HepG2 (cell line): ENCODE data around the gene VIT. TPM values are rescaled to one million over a fixed set of nuclear protein-coding genes. Genes with fewer than 3 reads are reported as not detected.

Source experiments
- ARID5B ChIP-seq: IDR thresholded peaks from 2 replicates; pipeline ENCODE4 v1.4.0; 2020; ENCODE audit warnings: mild to moderate bottlenecking, missing genetic modification reagents
- ASH2L ChIP-seq: fragments of 300-600, 200-600 bp; sonication (generic); IDR thresholded peaks from 2 replicates; pipeline ENCODE4 v1.7.0; 2017; ENCODE audit warnings: low read depth, mild to moderate bottlenecking, moderate library complexity, mixed read lengths, low read length; ENCODE audit not compliant: insufficient read length
- BCL6 ChIP-seq: IDR thresholded peaks from 2 replicates; pipeline ENCODE4 v1.6.1; 2016; ENCODE audit warnings: missing genetic modification reagents, missing compliant biosample characterization
- EP300 ChIP-seq, 3 experiments: sonication (generic) in 1 of 3; formaldehyde crosslinking in 1 of 3; IDR thresholded peaks; 2 replicates each; pipeline versions ENCODE4 v1.5.1 to v1.6.1; 2011 to 2020; ENCODE audit warnings: low read depth in 2 of 3, low read length in 2 of 3, borderline replicate concordance in 1 of 3, improper control_type of control experiment in 1 of 3, mild to moderate bottlenecking in 1 of 3, missing genetic modification reagents in 1 of 3, moderate library complexity in 1 of 3
- FOSL2 ChIP-seq: sonication (generic); formaldehyde crosslinking; IDR thresholded peaks from 2 replicates; pipeline ENCODE4 v1.4.0; 2020; ENCODE audit warnings: missing genetic modification reagents
- RAD51 ChIP-seq: fragments of 450-650 bp; IDR thresholded peaks from 2 replicates; pipeline ENCODE4 v1.6.1; 2016; ENCODE audit warnings: borderline replicate concordance
- ZNF142 ChIP-seq: sonication (generic); formaldehyde crosslinking; IDR thresholded peaks from 2 replicates; pipeline ENCODE4 v1.4.0; 2020; ENCODE audit warnings: missing genetic modification reagents
- ZNF839 ChIP-seq: sonication (generic); formaldehyde crosslinking; IDR thresholded peaks from 2 replicates; pipeline ENCODE4 v1.4.0; 2020; ENCODE audit warnings: missing genetic modification reagents, mild to moderate bottlenecking, borderline replicate concordance
- polyA plus RNA-seq, 8 experiments: library from polyadenylated mRNA; depleted of rRNA in 3 of 8; stranded (reverse) in 7 of 8; unstranded in 1 of 8; fragments of >200 nt; fragmentation: Illumina TruSeq in 4 of 8; extraction: Trizol in 4 of 8; gene quantifications; 2 replicates each; pipeline versions ENCODE4 v1.2.1 to v1.2.3, GENCODE V29; 2011 to 2016; ENCODE audit warnings: low read depth in 4 of 8, missing spikeins in 1 of 8, mixed read lengths in 1 of 8; ENCODE audit not compliant: insufficient read depth in 1 of 8
- total RNA-seq, 5 experiments: library from RNA; depleted of rRNA; stranded (reverse); fragments of >200 nt; fragmentation: Illumina TruSeq; extraction: Trizol; gene quantifications; 2 replicates each; pipeline ENCODE4 v1.2.3, GENCODE V29; 2016; ENCODE audit warnings: low read depth in 1 of 5
- TF ChIP-seq, protein P1 (sequence below): sonication (generic); formaldehyde crosslinking; IDR thresholded peaks from 2 replicates; pipeline ENCODE4 v1.4.0; 2020; ENCODE audit warnings: missing genetic modification reagents, borderline replicate concordance
- TF ChIP-seq, protein P2 (sequence below): IDR thresholded peaks from 2 replicates; pipeline ENCODE4 v1.6.1; 2016; ENCODE audit warnings: mild to moderate bottlenecking

The VIT gene
- total and polyA plus RNA-seq, 2 of the 13 experiments (the other 11 are each of a cell fraction or from before 2014, with no cell fraction given) = not detected

DNA sequence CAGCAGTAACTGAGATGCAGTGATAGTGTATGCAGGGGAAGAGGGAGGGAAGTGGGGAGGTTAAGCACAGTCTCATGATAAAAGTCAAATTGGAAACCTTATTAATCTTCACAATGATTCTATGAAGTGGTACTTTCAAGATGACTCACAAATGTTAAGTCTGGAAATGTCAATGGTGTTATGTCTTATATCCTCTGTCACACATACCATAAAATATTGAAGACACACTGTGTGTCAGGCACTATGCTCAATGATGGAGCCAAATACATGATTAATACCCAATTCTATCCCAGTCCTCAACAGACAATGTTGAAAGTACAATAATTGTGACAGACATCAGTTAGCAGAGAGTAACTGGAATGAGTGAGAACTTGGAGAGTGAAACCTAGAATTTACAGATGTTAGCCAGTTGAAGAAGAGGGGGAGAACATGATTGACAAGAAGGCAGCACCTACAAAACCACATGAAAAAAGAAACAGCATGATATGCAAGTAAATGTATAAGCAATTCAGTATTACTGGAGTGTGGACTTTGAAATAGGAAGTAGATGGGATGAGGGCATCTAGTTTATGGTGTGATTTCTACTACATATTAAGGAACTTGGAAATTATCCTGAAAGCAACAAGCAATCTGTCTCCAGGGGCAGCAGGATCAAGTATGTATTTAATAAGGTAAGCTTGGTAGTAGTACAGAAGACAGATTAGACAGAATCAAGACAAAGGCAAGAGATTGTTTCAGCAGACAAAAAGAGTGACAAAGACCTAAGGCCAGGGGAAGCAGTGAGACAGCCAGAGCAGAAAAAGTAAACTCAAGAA lies 162.3 kb downstream of the VIT start (continued):
- TF ChIP-seq ZNF142 (CRISPR knock-in tag) = peak; percentile 80; the same call in 1 of the 2 replicates
- no peak for TF ChIP-seq ZNF839 (CRISPR knock-in tag)
- TF ChIP-seq RAD51 = no peak
- peak in 1 of 2 experiments; percentile 56; a peak in 2 of 4 replicates for TF ChIP-seq EP300 (IDR thresholded peaks at IDR 0.05; ENCODE audit: low read depth in 2 of 2, low read length in 2 of 2)
- no peak for TF ChIP-seq EP300 (CRISPR knock-in tag; IDR thresholded peaks at IDR 0.05; ENCODE audit: borderline replicate concordance)
- TF ChIP-seq, protein P1, sequence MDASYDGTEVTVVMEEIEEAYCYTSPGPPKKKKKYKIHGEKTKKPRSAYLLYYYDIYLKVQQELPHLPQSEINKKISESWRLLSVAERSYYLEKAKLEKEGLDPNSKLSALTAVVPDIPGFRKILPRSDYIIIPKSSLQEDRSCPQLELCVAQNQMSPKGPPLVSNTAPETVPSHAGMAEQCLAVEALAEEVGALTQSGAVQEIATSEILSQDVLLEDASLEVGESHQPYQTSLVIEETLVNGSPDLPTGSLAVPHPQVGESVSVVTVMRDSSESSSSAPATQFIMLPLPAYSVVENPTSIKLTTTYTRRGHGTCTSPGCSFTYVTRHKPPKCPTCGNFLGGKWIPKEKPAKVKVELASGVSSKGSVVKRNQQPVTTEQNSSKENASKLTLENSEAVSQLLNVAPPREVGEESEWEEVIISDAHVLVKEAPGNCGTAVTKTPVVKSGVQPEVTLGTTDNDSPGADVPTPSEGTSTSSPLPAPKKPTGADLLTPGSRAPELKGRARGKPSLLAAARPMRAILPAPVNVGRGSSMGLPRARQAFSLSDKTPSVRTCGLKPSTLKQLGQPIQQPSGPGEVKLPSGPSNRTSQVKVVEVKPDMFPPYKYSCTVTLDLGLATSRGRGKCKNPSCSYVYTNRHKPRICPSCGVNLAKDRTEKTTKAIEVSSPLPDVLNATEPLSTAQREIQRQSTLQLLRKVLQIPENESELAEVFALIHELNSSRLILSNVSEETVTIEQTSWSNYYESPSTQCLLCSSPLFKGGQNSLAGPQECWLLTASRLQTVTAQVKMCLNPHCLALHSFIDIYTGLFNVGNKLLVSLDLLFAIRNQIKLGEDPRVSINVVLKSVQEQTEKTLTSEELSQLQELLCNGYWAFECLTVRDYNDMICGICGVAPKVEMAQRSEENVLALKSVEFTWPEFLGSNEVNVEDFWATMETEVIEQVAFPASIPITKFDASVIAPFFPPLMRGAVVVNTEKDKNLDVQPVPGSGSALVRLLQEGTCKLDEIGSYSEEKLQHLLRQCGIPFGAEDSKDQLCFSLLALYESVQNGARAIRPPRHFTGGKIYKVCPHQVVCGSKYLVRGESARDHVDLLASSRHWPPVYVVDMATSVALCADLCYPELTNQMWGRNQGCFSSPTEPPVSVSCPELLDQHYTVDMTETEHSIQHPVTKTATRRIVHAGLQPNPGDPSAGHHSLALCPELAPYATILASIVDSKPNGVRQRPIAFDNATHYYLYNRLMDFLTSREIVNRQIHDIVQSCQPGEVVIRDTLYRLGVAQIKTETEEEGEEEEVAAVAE (CRISPR knock-in tag) = no peak
- TF ChIP-seq BCL6 (CRISPR knock-in tag) = 0 out of 2 replicates have a peak, but pooled peaks have one; percentile 25
- TF ChIP-seq FOSL2 = no peak
- TF ChIP-seq ARID5B (CRISPR knock-in tag) = peak; percentile 29; the same call in 1 of the 2 replicates
- TF ChIP-seq, protein P2, sequence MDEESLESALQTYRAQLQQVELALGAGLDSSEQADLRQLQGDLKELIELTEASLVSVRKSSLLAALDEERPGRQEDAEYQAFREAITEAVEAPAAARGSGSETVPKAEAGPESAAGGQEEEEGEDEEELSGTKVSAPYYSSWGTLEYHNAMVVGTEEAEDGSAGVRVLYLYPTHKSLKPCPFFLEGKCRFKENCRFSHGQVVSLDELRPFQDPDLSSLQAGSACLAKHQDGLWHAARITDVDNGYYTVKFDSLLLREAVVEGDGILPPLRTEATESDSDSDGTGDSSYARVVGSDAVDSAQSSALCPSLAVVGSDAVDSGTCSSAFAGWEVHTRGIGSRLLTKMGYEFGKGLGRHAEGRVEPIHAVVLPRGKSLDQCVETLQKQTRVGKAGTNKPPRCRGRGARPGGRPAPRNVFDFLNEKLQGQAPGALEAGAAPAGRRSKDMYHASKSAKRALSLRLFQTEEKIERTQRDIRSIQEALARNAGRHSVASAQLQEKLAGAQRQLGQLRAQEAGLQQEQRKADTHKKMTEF (CRISPR knock-in tag) = no peak
- peak; percentile 80 for TF ChIP-seq ASH2L
